HCT116 (cell line): ENCODE results near the gene ASRGL1. TPM values are rescaled to one million over a fixed set of nuclear protein-coding genes. Genes with fewer than 3 reads are reported as not detected.

ENCODE experiments used
- ATAC-seq: fragments of 200-7000 bp; cut with Tn5 transposase; 2 replicates; pipeline ENCODE4 v1.9.1; 2020; ENCODE audit warnings: mild to moderate bottlenecking, moderate library complexity
- BruUV-seq: library from RNA; stranded (reverse); fragments of 400-500 nt; replicated peaks from 2 replicates; lab custom pipeline; 2021; lab: Mats Ljungman, UMichigan
- CTCF ChIA-PET: fragments of 300-600 bp; sonication (Branson Sonifier 250); formaldehyde crosslinking; loops from one replicate; lab custom pipeline; 2021; ENCODE audit warnings: antibody characterized with exemption; lab: Charles Lee
- POLR2A ChIA-PET: fragments of 300-600, 350-600 bp; sonication (Branson Sonifier 250); formaldehyde crosslinking; loops from one replicate; lab custom pipeline; 2021; ENCODE audit warnings: antibody characterized with exemption; lab: Charles Lee
- RAD21 ChIA-PET, 2 experiments: fragments of 300-600 bp; sonication (Branson Sonifier 250); formaldehyde crosslinking; loops; one replicate each; lab custom pipeline; 2023; ENCODE audit warnings: low total read pairs in 2 of 2; ENCODE audit not compliant: uncharacterized antibody in 2 of 2, unreplicated experiment in 2 of 2, low non-redundant PET in 1 of 2; lab: Charles Lee
- DNase-seq: peaks from one replicate; pipeline ENCODE4 v3.0.0-alpha.2; 2010; ENCODE audit warnings: low read depth, low spot score
- H2AFZ ChIP-seq: fragments of 200-600 bp; shearing (Covaris generic), sonication (generic); 2 replicates; pipeline ENCODE4 v1.6.1; 2017; ENCODE audit warnings: low read depth, mixed run types, mixed read lengths, antibody characterized with exemption, low read length; ENCODE audit not compliant: poor library complexity, severe bottlenecking
- H3K27ac ChIP-seq: 2 replicates; pipeline ENCODE4 v1.5.1; 2012; ENCODE audit warnings: low read depth, low read length
- H3K27me3 ChIP-seq: fragments of 200-600 bp; sonication (generic); 2 replicates; pipeline ENCODE4 v1.6.1; 2016; ENCODE audit warnings: mixed run types, low read length, mixed read lengths; ENCODE audit not compliant: insufficient read depth
- H3K36me3 ChIP-seq, 2 experiments: fragments of 200-500 bp in 1 of 2; fragments of 200-600 bp in 1 of 2; sonication (Bioruptor generic) in 1 of 2; sonication (generic) in 1 of 2; 2 replicates each; pipeline versions ENCODE4 v1.5.1 to v1.6.1; 2014 to 2016; ENCODE audit warnings: low read length in 2 of 2, inconsistent platforms in 1 of 2, mixed read lengths in 1 of 2, mixed run types in 1 of 2; ENCODE audit not compliant: insufficient read depth in 2 of 2, control insufficient read depth in 1 of 2
- H3K4me1 ChIP-seq, 2 experiments: fragments of 200-600 bp in 1 of 2; sonication (generic) in 1 of 2; 2 replicates each; pipeline versions ENCODE4 v1.5.1 to v1.6.1; 2012 to 2017; ENCODE audit warnings: low read length in 2 of 2, inconsistent platforms in 1 of 2, mild to moderate bottlenecking in 1 of 2, mixed read lengths in 1 of 2, mixed run types in 1 of 2, moderate library complexity in 1 of 2; ENCODE audit not compliant: insufficient read depth in 2 of 2, control insufficient read depth in 1 of 2
- H3K4me2 ChIP-seq: fragments of 200-600 bp; sonication (generic); 2 replicates; pipeline ENCODE4 v1.6.1; 2017; ENCODE audit warnings: mixed run types, low read length, mixed read lengths
- H3K4me3 ChIP-seq, 2 experiments: fragments of 200-600 bp in 1 of 2; sonication (generic) in 1 of 2; replicated peaks in 1 of 2; 2 replicates each; pipeline ENCODE4 v1.5.1; 2011 to 2016; ENCODE audit warnings: low read length in 2 of 2, control low read depth in 1 of 2, low read depth in 1 of 2, mild to moderate bottlenecking in 1 of 2, mixed read lengths in 1 of 2, mixed run types in 1 of 2
- H3K79me2 ChIP-seq: fragments of 200-600 bp; sonication (generic); 2 replicates; pipeline ENCODE4 v1.6.1; 2017; ENCODE audit warnings: mild to moderate bottlenecking, mixed run types, low read length, moderate library complexity, mixed read lengths; ENCODE audit not compliant: insufficient read depth
- H3K9ac ChIP-seq: fragments of 200-600 bp; sonication (generic); 2 replicates; pipeline ENCODE4 v1.6.1; 2016; ENCODE audit warnings: low read length, mixed read lengths
- H3K9me2 ChIP-seq: fragments of 200-600 bp; sonication (generic), shearing (Covaris generic); 2 replicates; pipeline ENCODE4 v1.6.1; 2017; ENCODE audit warnings: mixed run types, mild to moderate bottlenecking, moderate library complexity; ENCODE audit not compliant: insufficient read depth
- H3K9me3 ChIP-seq, 2 experiments: fragments of 200-500 bp in 1 of 2; fragments of 200-600 bp in 1 of 2; sonication (Bioruptor generic) in 1 of 2; sonication (generic) in 1 of 2; 2 replicates each; pipeline ENCODE4 v1.6.1; 2014 to 2017; ENCODE audit warnings: low read length in 2 of 2, mixed read lengths in 2 of 2, inconsistent platforms in 1 of 2, low read depth in 1 of 2, mild to moderate bottlenecking in 1 of 2, mixed run types in 1 of 2, moderate library complexity in 1 of 2; ENCODE audit not compliant: control insufficient read depth in 1 of 2, insufficient read depth in 1 of 2
- H4K20me1 ChIP-seq: fragments of 200-600 bp; sonication (generic), shearing (Covaris generic); 2 replicates; pipeline ENCODE4 v1.6.1; 2017; ENCODE audit warnings: mixed run types, mild to moderate bottlenecking, moderate library complexity; ENCODE audit not compliant: insufficient read depth
- CBX3 ChIP-seq: IDR thresholded peaks from 2 replicates; pipeline ENCODE4 v1.6.1; 2012; ENCODE audit warnings: low read depth
- CEBPB ChIP-seq: IDR thresholded peaks from 2 replicates; pipeline ENCODE4 v1.6.1; 2012; ENCODE audit warnings: low read depth
- EGR1 ChIP-seq: IDR thresholded peaks from 2 replicates; pipeline ENCODE4 v1.6.1; 2012; ENCODE audit warnings: low read depth
- ELF1 ChIP-seq: IDR thresholded peaks from 2 replicates; pipeline ENCODE4 v1.6.1; 2012; ENCODE audit warnings: low read depth, borderline replicate concordance
- EZH2 ChIP-seq: fragments of 200-600 bp; sonication (generic); IDR thresholded peaks from 2 replicates; pipeline ENCODE4 v1.6.1; 2017; ENCODE audit warnings: antibody characterized with exemption, mixed run types
- EZH2phosphoT487 ChIP-seq: fragments of 200-600 bp; IDR thresholded peaks from 2 replicates; pipeline ENCODE4 v1.6.1; 2018; ENCODE audit warnings: antibody characterized with exemption, borderline replicate concordance
- FOSL1 ChIP-seq: IDR thresholded peaks from 2 replicates; pipeline ENCODE4 v1.6.1; 2012; ENCODE audit warnings: low read depth
- JUND ChIP-seq: IDR thresholded peaks from 2 replicates; pipeline ENCODE4 v1.6.1; 2012
- POLR2A ChIP-seq: IDR thresholded peaks from 2 replicates; pipeline ENCODE4 v1.7.0; 2011; ENCODE audit warnings: borderline replicate concordance; ENCODE audit not compliant: insufficient read depth, insufficient read length; ENCODE audit errors: extremely low read depth
- RAD21 ChIP-seq: IDR thresholded peaks from 2 replicates; pipeline ENCODE4 v1.6.1; 2012; ENCODE audit warnings: low read depth, mild to moderate bottlenecking
- SIN3A ChIP-seq: IDR thresholded peaks from 2 replicates; pipeline ENCODE4 v1.6.1; 2012; ENCODE audit warnings: low read depth
- SP1 ChIP-seq: IDR thresholded peaks from 2 replicates; pipeline ENCODE4 v1.6.1; 2012; ENCODE audit warnings: low read depth
- YY1 ChIP-seq: IDR thresholded peaks from 2 replicates; pipeline ENCODE4 v1.6.1; 2011; ENCODE audit warnings: low read length, low read depth, moderate library complexity, mild to moderate bottlenecking; ENCODE audit not compliant: insufficient replicate concordance; ENCODE audit errors: extremely low read depth
- ZFX ChIP-seq: fragments of 450-650 bp; IDR thresholded peaks from 2 replicates; pipeline ENCODE4 v1.6.1; 2017
- ZNF274 ChIP-seq: fragments of 200-500 bp; sonication (Bioruptor generic); IDR thresholded peaks from 2 replicates; pipeline ENCODE4 v1.6.1; 2014; ENCODE audit warnings: mild to moderate bottlenecking, low read depth, low read length, inconsistent platforms
- intact Hi-C: fragments of 100-400 bp; cut with micrococcal nuclease; formaldehyde crosslinking; loops from 2 replicates; pipeline ENCODE4 v1.10.0; 2022
- total RNA-seq: library from RNA; stranded (reverse); gene quantifications from one replicate; pipeline ENCODE4 v1.2.1, GENCODE V29; 2021; ENCODE audit not compliant: unreplicated experiment
- TF ChIP-seq, protein P1 (sequence below): IDR thresholded peaks from 2 replicates; pipeline ENCODE4 v1.6.1; 2012; ENCODE audit warnings: low read depth
- TF ChIP-seq, protein P2 (sequence below): IDR thresholded peaks from 2 replicates; pipeline ENCODE4 v1.6.1; 2011; ENCODE audit warnings: mild to moderate bottlenecking, low read length, moderate library complexity; ENCODE audit not compliant: insufficient replicate concordance; ENCODE audit errors: extremely low read depth
- TF ChIP-seq, protein P3 (sequence below), 3 experiments: fragments of 200-600 bp in 1 of 3; sonication (generic) in 1 of 3; IDR thresholded peaks in 2 of 3; conservative IDR thresholded peaks in 1 of 3; 2 replicates each; pipeline ENCODE4 v1.5.1; 2012 to 2017; ENCODE audit warnings: low read depth in 2 of 3, low read length in 2 of 3, antibody characterized with exemption in 1 of 3, borderline replicate concordance in 1 of 3, control low read depth in 1 of 3, mild to moderate bottlenecking in 1 of 3, mixed read lengths in 1 of 3, mixed run types in 1 of 3, moderate library complexity in 1 of 3; ENCODE audit not compliant: insufficient read depth in 1 of 3
- TF ChIP-seq, protein P4 (sequence below): IDR thresholded peaks from 2 replicates; pipeline ENCODE4 v1.6.1; 2012

ASRGL1 gene
- total RNA-seq, 1 experiment from 2014 or later, result 27.6 TPM

DNA sequence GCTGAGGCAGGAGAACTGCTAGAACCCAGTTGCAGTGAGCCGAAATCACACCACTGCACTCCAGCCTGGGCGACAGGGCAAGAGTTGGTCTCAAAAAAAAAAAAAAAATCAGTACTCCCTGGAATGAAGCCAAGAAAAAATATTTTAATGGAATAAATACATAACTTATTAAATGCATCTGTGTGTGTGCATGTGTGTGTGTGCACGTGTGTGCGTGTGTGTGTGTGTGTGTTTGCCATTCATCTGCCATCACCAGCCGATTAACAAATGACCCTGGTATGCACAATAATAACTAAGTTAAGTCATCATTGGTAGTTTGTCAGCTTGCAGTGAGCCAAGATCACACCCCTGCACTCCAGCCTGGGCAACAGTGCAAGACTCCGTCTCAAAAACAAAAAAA, 46.6 kb downstream of the ASRGL1 start:
- ATAC-seq (no peak), DNase-seq (no peak)
- ChIA-PET CTCF (no interaction called here), RAD21 (no interaction called here), POLR2A (interaction anchor here (0.8 kb wide), 1 partner anchor 388 kb away, joined by 3 read pairs; the partner anchor contains the start of gene TAF6L)
- intact Hi-C loops, result loop anchor here (5.0 kb wide), 1 partner anchor 178 kb away; no protein-coding TSS in a partner anchor
- Histone ChIP-seq H3K27me3 (no peaks in the 10 kb centered on the region), H3K9me3 (no peaks in the 10 kb centered on the region), H3K9me2 (no peaks in the 10 kb centered on the region), H3K79me2 (no peaks in the 10 kb centered on the region), H2AFZ (no peak overlapping the region), H3K4me1 (peaks cover 0 to 4% of the 10 kb centered on the region in 2 experiments; a peak in 1 of 4 replicates), H3K9ac (no peak overlapping the region), H4K20me1 (no peaks in the 10 kb centered on the region), H3K4me3 (no peak overlapping the region), H3K36me3 (no peaks in the 10 kb centered on the region), H3K27ac (no peak overlapping the region)
- TF ChIP-seq, protein P1, sequence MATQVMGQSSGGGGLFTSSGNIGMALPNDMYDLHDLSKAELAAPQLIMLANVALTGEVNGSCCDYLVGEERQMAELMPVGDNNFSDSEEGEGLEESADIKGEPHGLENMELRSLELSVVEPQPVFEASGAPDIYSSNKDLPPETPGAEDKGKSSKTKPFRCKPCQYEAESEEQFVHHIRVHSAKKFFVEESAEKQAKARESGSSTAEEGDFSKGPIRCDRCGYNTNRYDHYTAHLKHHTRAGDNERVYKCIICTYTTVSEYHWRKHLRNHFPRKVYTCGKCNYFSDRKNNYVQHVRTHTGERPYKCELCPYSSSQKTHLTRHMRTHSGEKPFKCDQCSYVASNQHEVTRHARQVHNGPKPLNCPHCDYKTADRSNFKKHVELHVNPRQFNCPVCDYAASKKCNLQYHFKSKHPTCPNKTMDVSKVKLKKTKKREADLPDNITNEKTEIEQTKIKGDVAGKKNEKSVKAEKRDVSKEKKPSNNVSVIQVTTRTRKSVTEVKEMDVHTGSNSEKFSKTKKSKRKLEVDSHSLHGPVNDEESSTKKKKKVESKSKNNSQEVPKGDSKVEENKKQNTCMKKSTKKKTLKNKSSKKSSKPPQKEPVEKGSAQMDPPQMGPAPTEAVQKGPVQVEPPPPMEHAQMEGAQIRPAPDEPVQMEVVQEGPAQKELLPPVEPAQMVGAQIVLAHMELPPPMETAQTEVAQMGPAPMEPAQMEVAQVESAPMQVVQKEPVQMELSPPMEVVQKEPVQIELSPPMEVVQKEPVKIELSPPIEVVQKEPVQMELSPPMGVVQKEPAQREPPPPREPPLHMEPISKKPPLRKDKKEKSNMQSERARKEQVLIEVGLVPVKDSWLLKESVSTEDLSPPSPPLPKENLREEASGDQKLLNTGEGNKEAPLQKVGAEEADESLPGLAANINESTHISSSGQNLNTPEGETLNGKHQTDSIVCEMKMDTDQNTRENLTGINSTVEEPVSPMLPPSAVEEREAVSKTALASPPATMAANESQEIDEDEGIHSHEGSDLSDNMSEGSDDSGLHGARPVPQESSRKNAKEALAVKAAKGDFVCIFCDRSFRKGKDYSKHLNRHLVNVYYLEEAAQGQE, result no peak
- no peak for TF ChIP-seq ZNF274
- no peak for TF ChIP-seq FOSL1
- TF ChIP-seq ZFX, result no peak
- no peak for TF ChIP-seq SP1
- TF ChIP-seq, protein P2, sequence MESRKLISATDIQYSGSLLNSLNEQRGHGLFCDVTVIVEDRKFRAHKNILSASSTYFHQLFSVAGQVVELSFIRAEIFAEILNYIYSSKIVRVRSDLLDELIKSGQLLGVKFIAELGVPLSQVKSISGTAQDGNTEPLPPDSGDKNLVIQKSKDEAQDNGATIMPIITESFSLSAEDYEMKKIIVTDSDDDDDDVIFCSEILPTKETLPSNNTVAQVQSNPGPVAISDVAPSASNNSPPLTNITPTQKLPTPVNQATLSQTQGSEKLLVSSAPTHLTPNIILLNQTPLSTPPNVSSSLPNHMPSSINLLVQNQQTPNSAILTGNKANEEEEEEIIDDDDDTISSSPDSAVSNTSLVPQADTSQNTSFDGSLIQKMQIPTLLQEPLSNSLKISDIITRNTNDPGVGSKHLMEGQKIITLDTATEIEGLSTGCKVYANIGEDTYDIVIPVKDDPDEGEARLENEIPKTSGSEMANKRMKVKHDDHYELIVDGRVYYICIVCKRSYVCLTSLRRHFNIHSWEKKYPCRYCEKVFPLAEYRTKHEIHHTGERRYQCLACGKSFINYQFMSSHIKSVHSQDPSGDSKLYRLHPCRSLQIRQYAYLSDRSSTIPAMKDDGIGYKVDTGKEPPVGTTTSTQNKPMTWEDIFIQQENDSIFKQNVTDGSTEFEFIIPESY, result no peak
- TF ChIP-seq, protein P3, sequence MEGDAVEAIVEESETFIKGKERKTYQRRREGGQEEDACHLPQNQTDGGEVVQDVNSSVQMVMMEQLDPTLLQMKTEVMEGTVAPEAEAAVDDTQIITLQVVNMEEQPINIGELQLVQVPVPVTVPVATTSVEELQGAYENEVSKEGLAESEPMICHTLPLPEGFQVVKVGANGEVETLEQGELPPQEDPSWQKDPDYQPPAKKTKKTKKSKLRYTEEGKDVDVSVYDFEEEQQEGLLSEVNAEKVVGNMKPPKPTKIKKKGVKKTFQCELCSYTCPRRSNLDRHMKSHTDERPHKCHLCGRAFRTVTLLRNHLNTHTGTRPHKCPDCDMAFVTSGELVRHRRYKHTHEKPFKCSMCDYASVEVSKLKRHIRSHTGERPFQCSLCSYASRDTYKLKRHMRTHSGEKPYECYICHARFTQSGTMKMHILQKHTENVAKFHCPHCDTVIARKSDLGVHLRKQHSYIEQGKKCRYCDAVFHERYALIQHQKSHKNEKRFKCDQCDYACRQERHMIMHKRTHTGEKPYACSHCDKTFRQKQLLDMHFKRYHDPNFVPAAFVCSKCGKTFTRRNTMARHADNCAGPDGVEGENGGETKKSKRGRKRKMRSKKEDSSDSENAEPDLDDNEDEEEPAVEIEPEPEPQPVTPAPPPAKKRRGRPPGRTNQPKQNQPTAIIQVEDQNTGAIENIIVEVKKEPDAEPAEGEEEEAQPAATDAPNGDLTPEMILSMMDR (IDR thresholded peaks at IDR 0.05 in 2 of 3, conservative IDR thresholded peaks at IDR 0.05 in 1 of 3; ENCODE audit: borderline replicate concordance in 1 of 3, insufficient read depth in 1 of 3, low read depth in 2 of 3, low read length in 2 of 3), result no peak
- TF ChIP-seq CBX3, result no peak
- no peak for TF ChIP-seq RAD21
- no peak for TF ChIP-seq JUND
- TF ChIP-seq SIN3A, result no peak
- TF ChIP-seq, protein P4, sequence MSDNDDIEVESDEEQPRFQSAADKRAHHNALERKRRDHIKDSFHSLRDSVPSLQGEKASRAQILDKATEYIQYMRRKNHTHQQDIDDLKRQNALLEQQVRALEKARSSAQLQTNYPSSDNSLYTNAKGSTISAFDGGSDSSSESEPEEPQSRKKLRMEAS, result no peak
- TF ChIP-seq EGR1, result no peak
- no peak for TF ChIP-seq CEBPB
- TF ChIP-seq EZH2phosphoT487, result no peak
- no peak for TF ChIP-seq YY1
- no peak for TF ChIP-seq EZH2
- TF ChIP-seq POLR2A, result no peak
- TF ChIP-seq ELF1, result no peak
- TF ChIP-seq, all 23 proteins: peak for 0
- no TSS peak for BruUV-seq
- H3K4me2 ChIP-seq, result no peak overlapping the region
